ENCODE data around the gene GABARAP. TPM values are rescaled to one million over a fixed set of nuclear protein-coding genes. Genes with fewer than 3 reads are reported as not detected.

Gene GABARAP
- polyA plus RNA-seq, 1 of the 3 experiments (the other 2 are of a cell fraction): 585 TPM

DNA sequence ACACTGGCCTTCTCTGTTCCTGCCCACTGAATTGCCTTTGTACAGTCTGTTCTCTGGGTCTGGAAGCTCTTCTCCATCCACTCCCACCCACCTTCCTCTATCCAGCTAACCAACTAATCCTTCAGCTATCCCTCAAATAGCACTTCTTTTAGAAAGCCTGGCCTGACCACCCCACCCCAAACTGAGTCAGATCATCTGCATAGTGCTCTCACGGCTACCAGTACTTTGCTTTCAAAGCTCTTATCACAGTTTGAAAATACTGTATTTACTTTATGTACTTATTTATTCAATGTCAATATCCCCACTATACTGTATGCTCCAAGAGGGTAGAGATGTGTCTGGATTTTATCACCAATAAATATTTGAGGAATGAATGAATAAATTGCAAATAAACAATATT lies 24.5 kb upstream of the GABARAP start:
- ChIA-PET POLR2A (no interaction called here), CTCF (interaction anchor here (1.2 to 2.0 kb wide), 4 partner anchors 15 to 89 kb away, joined by 4 to 12 read pairs (median 5); partner anchors contain the start of gene SLC2A4)
- no peak overlapping the region for H2AFZ ChIP-seq (ENCODE audit: low read depth)

More for the DNA sequence above, 24.5 kb upstream of the GABARAP start:
- TF ChIP-seq, protein P1, sequence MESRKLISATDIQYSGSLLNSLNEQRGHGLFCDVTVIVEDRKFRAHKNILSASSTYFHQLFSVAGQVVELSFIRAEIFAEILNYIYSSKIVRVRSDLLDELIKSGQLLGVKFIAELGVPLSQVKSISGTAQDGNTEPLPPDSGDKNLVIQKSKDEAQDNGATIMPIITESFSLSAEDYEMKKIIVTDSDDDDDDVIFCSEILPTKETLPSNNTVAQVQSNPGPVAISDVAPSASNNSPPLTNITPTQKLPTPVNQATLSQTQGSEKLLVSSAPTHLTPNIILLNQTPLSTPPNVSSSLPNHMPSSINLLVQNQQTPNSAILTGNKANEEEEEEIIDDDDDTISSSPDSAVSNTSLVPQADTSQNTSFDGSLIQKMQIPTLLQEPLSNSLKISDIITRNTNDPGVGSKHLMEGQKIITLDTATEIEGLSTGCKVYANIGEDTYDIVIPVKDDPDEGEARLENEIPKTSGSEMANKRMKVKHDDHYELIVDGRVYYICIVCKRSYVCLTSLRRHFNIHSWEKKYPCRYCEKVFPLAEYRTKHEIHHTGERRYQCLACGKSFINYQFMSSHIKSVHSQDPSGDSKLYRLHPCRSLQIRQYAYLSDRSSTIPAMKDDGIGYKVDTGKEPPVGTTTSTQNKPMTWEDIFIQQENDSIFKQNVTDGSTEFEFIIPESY (IDR thresholded peaks at IDR 0.05; ENCODE audit: borderline replicate concordance, low read depth): no peak
- TF ChIP-seq, protein P2, sequence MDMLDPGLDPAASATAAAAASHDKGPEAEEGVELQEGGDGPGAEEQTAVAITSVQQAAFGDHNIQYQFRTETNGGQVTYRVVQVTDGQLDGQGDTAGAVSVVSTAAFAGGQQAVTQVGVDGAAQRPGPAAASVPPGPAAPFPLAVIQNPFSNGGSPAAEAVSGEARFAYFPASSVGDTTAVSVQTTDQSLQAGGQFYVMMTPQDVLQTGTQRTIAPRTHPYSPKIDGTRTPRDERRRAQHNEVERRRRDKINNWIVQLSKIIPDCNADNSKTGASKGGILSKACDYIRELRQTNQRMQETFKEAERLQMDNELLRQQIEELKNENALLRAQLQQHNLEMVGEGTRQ (IDR thresholded peaks at IDR 0.05; ENCODE audit: borderline replicate concordance, low read depth, low read length): no peak
- TF ChIP-seq POLR2AphosphoS5 (IDR thresholded peaks at IDR 0.05; ENCODE audit: low read depth, low read length) (no peak), CHD2 (IDR thresholded peaks at IDR 0.05; ENCODE audit: low read length, partially characterized antibody) (no peak), RFX5 (IDR thresholded peaks at IDR 0.05; ENCODE audit: low read length) (no peak), MAX (IDR thresholded peaks at IDR 0.05; ENCODE audit: low read depth) (no peak), PBX3 (IDR thresholded peaks at IDR 0.05) (no peak), EP300 (IDR thresholded peaks at IDR 0.05; ENCODE audit: borderline replicate concordance in 1 of 2, low read depth in 1 of 2, low read length in 1 of 2) (no peak), NFIC (IDR thresholded peaks at IDR 0.05; ENCODE audit: borderline replicate concordance) (no peak), SMC3 (IDR thresholded peaks at IDR 0.05; ENCODE audit: low read depth, low read length) (no peak), FOSL2 (IDR thresholded peaks at IDR 0.05; ENCODE audit: borderline replicate concordance, low read depth) (no peak), GABPA (IDR thresholded peaks at IDR 0.05; ENCODE audit: low read depth) (no peak), YY1 (IDR thresholded peaks at IDR 0.05; ENCODE audit: low read depth) (no peak), EZH2phosphoT487 (IDR thresholded peaks at IDR 0.05; ENCODE audit: borderline replicate concordance, low read depth) (no peak), NRF1 (IDR thresholded peaks at IDR 0.05; ENCODE audit: low read depth, low read length) (no peak), RXRA (IDR thresholded peaks at IDR 0.05; ENCODE audit: borderline replicate concordance, low read depth) (no peak), GATA2 (CRISPR knock-in tag; IDR thresholded peaks at IDR 0.05) (no peak)
- TF ChIP-seq, protein P3, sequence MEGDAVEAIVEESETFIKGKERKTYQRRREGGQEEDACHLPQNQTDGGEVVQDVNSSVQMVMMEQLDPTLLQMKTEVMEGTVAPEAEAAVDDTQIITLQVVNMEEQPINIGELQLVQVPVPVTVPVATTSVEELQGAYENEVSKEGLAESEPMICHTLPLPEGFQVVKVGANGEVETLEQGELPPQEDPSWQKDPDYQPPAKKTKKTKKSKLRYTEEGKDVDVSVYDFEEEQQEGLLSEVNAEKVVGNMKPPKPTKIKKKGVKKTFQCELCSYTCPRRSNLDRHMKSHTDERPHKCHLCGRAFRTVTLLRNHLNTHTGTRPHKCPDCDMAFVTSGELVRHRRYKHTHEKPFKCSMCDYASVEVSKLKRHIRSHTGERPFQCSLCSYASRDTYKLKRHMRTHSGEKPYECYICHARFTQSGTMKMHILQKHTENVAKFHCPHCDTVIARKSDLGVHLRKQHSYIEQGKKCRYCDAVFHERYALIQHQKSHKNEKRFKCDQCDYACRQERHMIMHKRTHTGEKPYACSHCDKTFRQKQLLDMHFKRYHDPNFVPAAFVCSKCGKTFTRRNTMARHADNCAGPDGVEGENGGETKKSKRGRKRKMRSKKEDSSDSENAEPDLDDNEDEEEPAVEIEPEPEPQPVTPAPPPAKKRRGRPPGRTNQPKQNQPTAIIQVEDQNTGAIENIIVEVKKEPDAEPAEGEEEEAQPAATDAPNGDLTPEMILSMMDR (IDR thresholded peaks at IDR 0.05): no peak
- H3K4me2 ChIP-seq: no peak overlapping the region
- DNase-seq: no peak
- no peaks in the 10 kb centered on the region for H3K9me3 ChIP-seq
- H3K4me3 ChIP-seq (ENCODE audit: low read depth in 2 of 2, low read length in 1 of 2): no peak overlapping the region
- H3K9ac ChIP-seq: no peak overlapping the region
- H4K20me1 ChIP-seq (ENCODE audit: insufficient read depth): no peaks in the 10 kb centered on the region
- H3K79me2 ChIP-seq (ENCODE audit: insufficient read depth): no peaks in the 10 kb centered on the region
- peaks cover 21% of the 10 kb centered on the region for H3F3A ChIP-seq (replicated peaks; ENCODE audit: insufficient read depth)
- no peaks in the 10 kb centered on the region for H3K9me2 ChIP-seq
- no peaks in the 10 kb centered on the region for H3K27me3 ChIP-seq (ENCODE audit: insufficient read depth)
- WGBS (ENCODE audit: low lambda C conversion rate): 62% methylated on average over 1 of the region's 1 CpG
- H3K36me3 ChIP-seq (replicated peaks in 1 of 2; ENCODE audit: control insufficient read depth in 1 of 2, insufficient read depth in 2 of 2, low read length in 1 of 2): no peaks in the 10 kb centered on the region
- peaks cover 0 to 6% of the 10 kb centered on the region in 2 experiments; a peak in 2 of 4 replicates for H3K4me1 ChIP-seq (ENCODE audit: control insufficient read depth in 1 of 2, insufficient read depth in 2 of 2, low read depth in 1 of 2, low read length in 1 of 2)
- H3K27ac ChIP-seq (ENCODE audit: low read depth in 2 of 2, low read length in 1 of 2): peak overlapping the region in 1 of 2 experiments; percentile 46; a peak in 1 of 4 replicates
